Measurements from ENCODE around the gene YES1. TPM values are rescaled to one million over a fixed set of nuclear protein-coding genes. Genes with fewer than 3 reads are reported as not detected.
A peak's percentile ranks its signal among the peaks of the same experiment; 100 is the strongest.

The YES1 gene
- total and polyA plus RNA-seq, 2 of the 13 experiments (the other 11 are each of a cell fraction or from before 2014, with no cell fraction given), result 17.2 to 70.8 TPM

- 95% methylated on average over 4 of the region's 4 CpGs for WGBS (ENCODE audit: low lambda C conversion rate)
- Histone ChIP-seq H3K9me3 (ENCODE audit: low read length) (no peaks in the 10 kb centered on the region), H3K9ac (ENCODE audit: insufficient read depth, low read depth, low read length) (no peak overlapping the region), H3K4me1 (ENCODE audit: insufficient read depth, low read length) (peaks cover 1% of the 10 kb centered on the region), H2AFZ (ENCODE audit: low read length) (no peak overlapping the region), H3K36me3 (replicated peaks in 1 of 2; ENCODE audit: control insufficient read depth in 1 of 2, insufficient read depth in 2 of 2, low read length in 2 of 2) (peaks cover 11 to 48% of the 10 kb centered on the region in 2 experiments; a peak in 4 of 5 replicates), H4K20me1 (ENCODE audit: insufficient read depth, low read length) (no peaks in the 10 kb centered on the region), H3K4me3 (replicated peaks in 1 of 3; ENCODE audit: insufficient read depth in 1 of 3, low read depth in 2 of 3, low read length in 3 of 3) (no peak overlapping the region), H3K79me2 (ENCODE audit: insufficient read depth, low read length) (no peaks in the 10 kb centered on the region), H3K4me2 (ENCODE audit: low read depth, low read length) (no peak overlapping the region), H3K27ac (ENCODE audit: extremely low read length, insufficient read depth, low read length) (no peak overlapping the region), H3K27me3 (ENCODE audit: control insufficient read depth in 1 of 2, insufficient read depth in 2 of 2, low read length in 2 of 2) (no peaks in the 10 kb centered on the region)
- ChIA-PET POLR2A (no interaction called here), CTCF (ENCODE audit: low intra/inter-chr PET ratio, low total read pairs) (no interaction called here)
- in situ Hi-C loops (cut with HindIII; ENCODE audit: extremely low pct_ligation_motif_present, low pct_unique_long_range_greater_than_20kb), result no loop called here
- BruUV-seq (replicated peaks), result no TSS peak
- FAIRE-seq, result no peak
- ATAC-seq, result no peak
- DNase-seq (ENCODE audit: low spot score), result no peak
- TF ChIP-seq MAFF (IDR thresholded peaks at IDR 0.05; ENCODE audit: low read depth, low read length) (0 out of 2 replicates have a peak, but pooled peaks have one; percentile 28), NR3C1 (CRISPR knock-in tag; IDR thresholded peaks at IDR 0.05) (no peak), MAFK (conservative IDR thresholded peaks at IDR 0.05 in 1 of 2, IDR thresholded peaks at IDR 0.05 in 1 of 2; ENCODE audit: low read length in 2 of 2) (peak; percentile 24 to 73; a peak in 3 of 4 replicates)
- intact Hi-C loops (cut with micrococcal nuclease; ENCODE audit: unreplicated experiment), result no loop called here
These were observed 115.0 kb downstream of the YES1 start for GRCh38 chr18:697012-697411.

DNA sequence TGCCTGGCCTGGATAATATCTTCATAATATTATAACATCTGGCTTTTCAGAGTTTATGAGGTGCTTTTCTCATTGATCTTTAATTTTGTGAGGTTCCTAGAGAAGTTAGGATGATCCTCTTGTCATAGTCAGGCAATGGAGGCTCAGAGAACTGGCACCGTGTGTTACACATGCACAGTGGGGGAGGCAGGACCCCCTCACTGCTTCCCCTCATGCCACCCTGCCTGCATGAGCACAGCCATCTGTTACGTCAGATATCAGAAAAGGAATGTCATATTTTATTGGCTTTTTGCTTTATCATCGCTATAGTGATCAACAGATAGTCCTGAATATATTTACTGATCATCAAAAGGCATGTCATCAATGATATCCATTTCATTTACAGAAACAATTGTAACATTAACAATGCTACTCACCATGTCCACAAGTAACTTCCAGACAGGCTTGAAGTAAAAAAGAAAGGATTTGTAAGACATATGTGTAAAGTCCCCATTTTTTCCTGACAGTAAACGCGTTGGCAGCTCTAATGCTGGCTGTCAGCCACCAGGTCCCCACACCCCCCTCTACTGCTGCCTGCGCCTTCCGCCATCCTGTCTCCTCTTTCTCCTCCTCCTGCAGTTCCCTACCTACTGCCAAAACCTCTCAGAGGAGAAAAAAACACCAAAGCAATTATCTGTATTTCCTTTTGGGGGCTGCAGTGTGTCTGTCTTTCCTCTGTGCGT is 118.4 kb downstream of the YES1 start:
- Histone ChIP-seq H3K79me2 (ENCODE audit: insufficient read depth, low read length) (no peaks in the 10 kb centered on the region), H3K27ac (ENCODE audit: extremely low read length, insufficient read depth, low read length) (no peak overlapping the region), H3K9ac (ENCODE audit: insufficient read depth, low read depth, low read length) (no peak overlapping the region), H3K4me1 (ENCODE audit: insufficient read depth, low read length) (no peaks in the 10 kb centered on the region), H2AFZ (ENCODE audit: low read length) (no peak overlapping the region), H3K36me3 (replicated peaks in 1 of 2; ENCODE audit: control insufficient read depth in 1 of 2, insufficient read depth in 2 of 2, low read length in 2 of 2) (peaks cover 19 to 70% of the 10 kb centered on the region in 2 experiments), H3K9me3 (ENCODE audit: low read length) (no peaks in the 10 kb centered on the region), H3K4me2 (ENCODE audit: low read depth, low read length) (no peak overlapping the region), H3K27me3 (ENCODE audit: control insufficient read depth in 1 of 2, insufficient read depth in 2 of 2, low read length in 2 of 2) (no peaks in the 10 kb centered on the region), H4K20me1 (ENCODE audit: insufficient read depth, low read length) (no peaks in the 10 kb centered on the region), H3K4me3 (replicated peaks in 1 of 3; ENCODE audit: insufficient read depth in 1 of 3, low read depth in 2 of 3, low read length in 3 of 3) (no peak overlapping the region)
- intact Hi-C loops (cut with micrococcal nuclease; ENCODE audit: unreplicated experiment), result no loop called here
- no TSS peak for BruUV-seq (replicated peaks)
- FAIRE-seq (no peak), DNase-seq (ENCODE audit: low spot score) (no peak), ATAC-seq (no peak)
- TF ChIP-seq ZNF263 (CRISPR knock-in tag; IDR thresholded peaks at IDR 0.05) (no peak), DDIT3 (CRISPR knock-in tag; IDR thresholded peaks at IDR 0.05) (no peak), ZNF850 (CRISPR knock-in tag; conservative IDR thresholded peaks at IDR 0.05) (no peak), RARA (CRISPR knock-in tag; IDR thresholded peaks at IDR 0.05) (no peak), ZNF776 (CRISPR knock-in tag; IDR thresholded peaks at IDR 0.05) (no peak), SIN3A (IDR thresholded peaks at IDR 0.05; ENCODE audit: borderline replicate concordance, low read depth, low read length) (no peak), ZNF800 (CRISPR knock-in tag; IDR thresholded peaks at IDR 0.05) (no peak), HMG20B (CRISPR knock-in tag; conservative IDR thresholded peaks at IDR 0.05) (no peak), ZNF879 (CRISPR knock-in tag; IDR thresholded peaks at IDR 0.05) (no peak), SOX5 (CRISPR knock-in tag; IDR thresholded peaks at IDR 0.05; ENCODE audit: borderline replicate concordance) (no peak)
- WGBS (ENCODE audit: low lambda C conversion rate), result 90% methylated on average over 8 of the region's 8 CpGs
- ChIA-PET POLR2A (interaction anchor here (1.2 to 2.1 kb wide), 2 partner anchors 9 to 35 kb away, joined by 4 to 6 read pairs; no protein-coding TSS in a partner anchor), CTCF (ENCODE audit: low intra/inter-chr PET ratio, low total read pairs) (no interaction called here)
- in situ Hi-C loops (cut with HindIII; ENCODE audit: extremely low pct_ligation_motif_present, low pct_unique_long_range_greater_than_20kb), result no loop called here

Data from HepG2 (cell line).